A673 (cell line): ENCODE data around the gene P2RX2.

Experiments
- CTCF ChIP-seq: fragments of 300-800, 200-600 bp; sonication (generic); conservative IDR thresholded peaks from 2 replicates; pipeline ENCODE4 v1.5.1; 2017; ENCODE audit warnings: low read depth, mild to moderate bottlenecking, antibody characterized with exemption, low read length, moderate library complexity, mixed read lengths
- EZH2 ChIP-seq: fragments of 200-600 bp; sonication (generic); IDR thresholded peaks from 2 replicates; pipeline ENCODE4 v1.6.1; 2017; ENCODE audit warnings: borderline replicate concordance, low read depth, mild to moderate bottlenecking, mixed read lengths, antibody characterized with exemption, low read length; ENCODE audit not compliant: poor library complexity, severe bottlenecking

- TF ChIP-seq CTCF (no peak), EZH2 (no peak)
These were observed 30.8 kb downstream of the P2RX2 start for GRCh38 chr12:132649226-132649945.
